OCI-M1 (cell line): ENCODE results near the gene IQSEC2.

Source experiments
- DNase-seq: peaks from one replicate; lab custom pipeline; 2025; lab: John Stamatoyannopoulos, UW

Gene IQSEC2

DNA sequence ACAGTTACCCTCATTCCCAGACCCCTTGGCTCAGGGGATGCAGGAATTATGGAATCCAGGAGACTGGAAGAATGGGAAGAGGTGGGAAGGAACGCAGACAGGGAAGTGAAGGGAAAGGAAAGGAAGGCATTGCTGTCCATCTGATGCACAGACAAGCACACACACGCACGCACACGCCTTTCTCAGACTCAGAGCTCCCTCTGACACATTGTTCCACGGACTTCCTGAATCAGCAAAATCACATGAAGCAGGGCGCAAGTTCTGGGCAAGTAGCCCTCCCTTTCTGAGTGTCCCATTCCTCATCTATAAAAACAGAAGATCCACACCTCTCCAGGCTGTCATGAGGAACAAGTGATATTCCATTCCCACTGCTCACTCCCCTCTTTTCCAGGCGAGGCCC lies 13.2 kb downstream of the IQSEC2 start:
- DNase-seq: no peak

DNA sequence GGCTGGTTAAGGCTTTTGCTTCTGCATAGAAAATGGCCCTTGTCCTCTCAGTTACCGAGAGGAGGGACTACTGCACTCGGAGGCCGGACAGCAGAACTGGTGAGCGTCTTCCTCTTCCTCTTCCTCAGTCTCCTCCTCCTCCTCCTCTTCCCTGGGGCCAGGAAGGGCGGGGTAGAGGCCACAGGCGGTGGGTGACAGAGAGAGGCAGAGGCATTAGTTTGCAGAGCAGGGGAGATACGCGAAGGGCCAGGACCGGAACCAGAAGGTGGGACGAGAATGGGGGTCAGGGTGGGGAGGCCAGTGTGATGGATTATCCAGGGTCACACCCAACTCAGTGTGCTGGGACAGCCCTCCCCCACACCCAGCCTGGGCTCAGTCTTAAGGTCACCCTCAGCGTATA lies 14.5 kb downstream of the IQSEC2 start:
- DNase-seq: peak; percentile 66

DNA sequence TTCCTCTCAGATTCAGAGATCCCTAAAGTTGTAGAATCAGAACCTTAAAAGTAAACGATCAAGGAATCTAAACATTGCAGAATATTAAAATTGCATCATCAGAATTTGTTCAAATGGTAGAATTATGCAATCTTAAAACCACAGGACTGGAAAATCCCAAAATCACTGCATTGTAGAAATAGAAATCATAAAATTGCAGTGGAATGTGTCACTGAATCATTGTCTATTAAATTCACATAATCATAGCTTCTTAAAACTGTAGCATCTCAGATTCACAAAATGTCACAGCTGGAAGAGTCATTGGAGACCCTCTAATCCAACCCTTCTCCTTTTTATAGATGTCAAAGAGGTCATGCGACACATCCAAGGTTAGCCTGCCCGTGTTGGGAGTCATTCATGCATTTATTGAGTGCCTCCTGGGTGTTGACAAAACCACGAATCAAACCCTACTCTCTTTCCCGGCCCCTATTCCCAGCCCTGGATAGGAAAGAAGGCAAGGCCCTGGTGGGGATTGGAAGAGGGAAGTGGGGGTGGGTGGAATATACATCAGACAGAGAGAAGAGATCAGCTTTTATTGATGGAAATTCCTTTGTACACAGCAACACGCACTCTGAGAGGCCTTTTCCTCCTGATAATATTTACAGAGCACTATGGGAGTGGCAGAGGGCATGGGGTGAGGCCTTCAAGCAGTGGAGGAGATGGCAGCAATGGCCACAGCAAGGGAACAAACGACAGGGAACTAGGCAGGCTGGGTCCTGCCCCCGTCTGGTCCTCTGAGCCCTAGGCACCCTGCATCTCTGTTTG lies 15.4 kb downstream of the IQSEC2 start:
- DNase-seq: no peak

DNA sequence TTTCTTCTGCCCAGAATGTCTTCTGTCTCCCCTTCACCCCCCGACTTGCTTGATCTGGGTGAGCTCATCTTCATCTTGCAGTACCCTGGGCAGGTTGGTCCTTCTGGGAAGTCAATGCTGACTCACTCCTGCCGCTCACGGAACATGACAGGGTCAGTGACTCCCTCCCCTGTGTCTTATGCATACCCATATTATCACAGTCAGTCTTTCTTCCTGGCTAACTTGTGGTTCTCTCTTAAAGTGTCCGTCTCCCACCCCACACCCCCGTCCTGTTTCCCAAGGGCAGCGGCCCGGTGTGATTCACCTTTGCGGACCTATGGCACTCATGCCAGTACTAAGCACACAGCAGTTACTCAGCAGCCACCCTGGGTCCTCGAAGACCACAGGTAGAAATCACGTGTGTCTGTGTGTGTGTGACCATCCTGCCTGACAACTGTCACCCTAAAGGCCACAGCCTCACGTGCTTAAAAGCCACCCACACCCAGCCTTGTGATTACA lies 17.7 kb downstream of the IQSEC2 start:
- DNase-seq: peak; percentile 73

DNA sequence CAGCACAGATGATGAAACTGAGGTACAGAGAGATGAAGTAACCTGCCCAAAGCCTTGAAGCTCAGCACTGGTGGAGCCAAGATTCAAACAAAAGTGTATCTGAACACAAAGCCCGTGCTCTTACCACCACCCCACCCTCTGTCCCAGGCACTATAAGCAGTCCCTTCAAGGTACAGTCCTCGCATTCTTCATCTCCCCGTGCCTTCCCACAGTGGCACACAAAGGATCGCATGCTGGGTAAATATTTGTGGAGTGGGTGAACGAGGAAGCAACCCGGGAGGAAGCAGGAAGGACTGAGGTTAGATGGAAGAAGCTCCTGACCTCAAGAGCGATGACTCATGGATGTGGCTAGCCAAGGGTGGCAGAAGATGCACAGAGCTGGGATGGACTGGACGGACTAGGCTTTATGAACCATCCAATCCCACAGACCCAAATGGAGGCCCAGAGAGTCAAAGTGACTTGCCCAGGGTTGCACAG lies 18.4 kb downstream of the IQSEC2 start:
- DNase-seq: peak; percentile 72

DNA sequence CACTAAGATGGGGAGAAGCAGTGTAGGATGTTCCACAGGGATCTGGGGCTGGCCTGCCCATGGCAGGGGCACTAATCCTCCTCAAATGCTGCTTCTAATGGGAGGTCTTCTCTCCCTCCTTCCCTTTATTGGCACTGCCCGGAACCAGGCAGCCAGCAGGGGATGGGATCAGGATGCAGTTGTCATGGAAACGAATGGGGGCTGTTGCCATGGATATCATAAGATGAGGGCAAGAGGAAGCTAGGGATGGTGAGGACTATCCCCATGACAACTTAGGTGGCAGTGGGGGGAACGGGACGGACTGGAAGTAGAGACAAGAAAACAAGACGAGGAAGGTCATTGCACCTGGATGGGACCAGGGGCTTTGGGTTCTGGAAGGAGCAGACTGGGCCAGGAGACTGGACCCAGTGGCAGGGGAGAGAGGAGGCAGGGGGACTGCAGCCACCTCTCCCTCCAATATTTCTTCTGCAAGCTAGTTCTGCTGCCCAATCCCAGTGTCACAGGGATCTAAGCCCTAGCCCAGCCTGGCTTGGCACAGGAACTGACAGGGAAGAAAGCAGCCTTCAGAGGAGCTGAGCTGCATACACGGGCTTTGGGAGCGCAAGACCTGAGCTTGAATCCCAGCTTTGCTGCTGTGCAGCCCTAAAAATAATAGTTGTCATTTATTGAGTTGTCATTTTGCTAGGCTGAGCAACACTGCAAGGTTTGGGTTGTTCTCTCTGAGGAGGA lies 19.0 kb downstream of the IQSEC2 start:
- DNase-seq: peak; percentile 7

DNA sequence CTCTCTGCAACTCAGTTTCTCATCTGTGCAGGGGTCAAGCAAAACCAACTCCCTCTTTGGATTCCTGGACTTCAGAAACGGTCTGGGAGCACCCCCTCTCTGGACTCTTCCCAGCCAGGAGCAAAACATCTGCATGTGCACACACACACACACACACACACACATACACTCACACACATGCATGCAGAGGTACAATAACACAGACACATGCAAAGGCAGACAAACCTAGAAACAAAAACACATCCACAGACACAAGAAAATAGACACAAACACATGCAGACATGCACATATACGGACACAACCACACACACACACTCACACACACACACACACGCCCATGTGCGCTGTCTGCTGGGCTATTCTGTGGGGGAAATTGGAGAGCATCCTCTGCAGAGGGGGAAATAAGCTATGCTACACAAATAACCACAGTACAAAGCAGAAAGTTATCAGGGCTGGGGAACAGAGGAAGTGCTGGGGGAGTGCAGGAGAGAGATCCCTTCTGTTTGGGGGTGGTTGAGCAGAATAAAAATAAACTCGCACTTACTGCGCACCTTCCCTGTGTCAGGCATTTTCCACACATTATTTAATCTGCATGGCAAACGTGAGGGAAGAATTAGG lies 19.9 kb downstream of the IQSEC2 start:
- peak; percentile 32 for DNase-seq

DNA sequence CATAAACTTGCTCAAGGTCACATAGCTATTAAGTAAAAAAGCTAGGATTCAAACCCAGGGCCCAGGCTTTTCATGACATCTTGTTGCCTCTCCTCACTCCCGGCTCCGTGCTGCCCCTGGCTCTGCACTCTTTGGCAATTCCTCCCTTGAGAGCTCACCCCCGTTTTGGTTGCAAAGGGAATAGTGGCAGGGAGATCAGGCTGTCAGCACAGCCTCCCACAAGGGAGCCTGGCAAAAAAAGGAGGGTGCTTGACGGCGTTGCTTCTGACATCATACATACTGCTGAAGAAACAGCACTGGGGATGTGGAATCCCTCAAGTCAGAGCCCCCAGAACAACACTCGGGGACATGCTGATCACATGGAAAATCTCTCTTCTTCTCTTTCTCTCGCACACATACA lies 20.5 kb downstream of the IQSEC2 start:
- no peak for DNase-seq

DNA sequence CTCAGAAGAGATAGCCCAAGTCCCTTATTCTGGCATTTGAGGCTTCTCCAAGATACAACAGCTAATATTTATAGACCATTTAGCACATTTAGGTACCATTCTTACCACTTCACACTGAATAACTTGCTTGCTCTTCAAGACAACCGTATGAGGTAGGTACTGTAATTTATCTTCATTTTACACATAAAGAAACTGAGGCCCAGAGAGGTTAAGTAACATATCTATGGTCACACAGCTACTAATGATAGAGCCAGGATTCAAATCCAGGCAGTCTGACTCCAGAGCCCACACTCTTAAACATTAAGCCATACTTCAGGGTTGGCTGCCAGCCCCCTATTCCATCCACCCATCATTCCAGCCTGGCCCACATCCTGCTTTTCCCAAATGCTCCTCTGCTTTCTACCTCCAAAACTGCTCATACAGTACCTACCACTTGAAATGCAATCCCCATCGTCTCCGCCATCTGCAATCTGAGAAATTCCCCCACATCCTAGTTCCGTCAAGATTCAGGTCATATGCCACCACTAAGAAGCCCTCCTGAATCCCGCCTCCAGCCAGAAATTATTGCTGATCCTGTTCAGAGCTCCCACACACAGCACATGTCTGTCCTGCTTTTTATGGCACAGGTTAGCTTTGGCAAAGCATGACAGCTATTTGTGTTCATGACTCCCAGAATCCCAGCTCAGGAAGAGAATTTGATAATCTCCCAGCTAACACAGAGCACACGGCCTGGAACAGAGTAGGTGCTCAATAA lies 23.5 kb downstream of the IQSEC2 start:
- no peak for DNase-seq

DNA sequence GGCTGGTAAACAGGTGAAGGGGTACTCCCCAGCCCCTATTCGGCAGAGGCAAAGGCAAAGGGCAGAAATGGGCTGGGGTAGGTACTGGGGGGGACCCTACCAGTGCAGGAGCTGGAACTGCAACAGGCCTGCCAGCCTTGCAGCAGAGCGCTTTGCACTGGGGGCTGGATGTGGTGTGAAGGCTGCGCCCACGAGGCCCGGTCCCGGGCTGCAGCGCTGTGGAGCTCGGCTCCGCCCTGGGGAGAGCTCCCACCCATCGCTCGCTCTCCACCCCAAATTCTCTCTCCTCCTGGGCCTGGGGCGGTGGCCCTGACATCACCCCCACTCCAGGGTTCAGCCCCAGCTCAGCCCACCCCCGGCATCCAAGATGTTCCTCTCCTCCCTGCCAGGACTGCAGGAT lies 24.2 kb downstream of the IQSEC2 start:
- DNase-seq: no peak

DNA sequence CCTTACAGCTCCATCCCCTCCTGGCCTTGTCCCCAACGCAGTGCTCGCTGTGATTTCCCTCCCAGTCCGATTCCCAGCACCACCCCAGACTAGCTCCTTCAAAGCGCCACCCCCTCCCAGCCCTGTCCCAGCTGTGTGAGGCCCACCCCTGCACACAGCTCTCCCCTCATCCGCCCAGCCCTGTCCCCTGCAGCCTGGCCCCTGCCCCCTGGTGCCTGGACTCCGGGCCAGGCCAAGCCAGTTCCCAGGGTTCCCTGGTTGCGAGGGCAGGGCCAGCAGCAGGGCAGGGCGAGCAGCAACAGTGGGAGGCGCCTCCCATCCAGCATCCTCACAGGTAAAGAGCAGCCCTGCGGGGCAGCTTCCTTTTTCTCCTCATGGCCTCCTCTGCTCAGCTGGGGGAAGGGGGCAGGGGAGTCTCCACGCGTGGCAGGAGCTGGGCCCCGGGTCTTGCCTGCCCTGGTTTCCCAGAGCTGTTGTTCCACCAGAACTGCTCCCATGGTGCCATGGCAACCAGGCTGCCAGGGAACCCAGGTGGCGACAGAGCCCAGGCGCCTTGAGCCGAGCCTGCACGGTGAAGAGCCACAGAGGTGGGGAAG lies 24.8 kb downstream of the IQSEC2 start:
- DNase-seq: no peak

DNA sequence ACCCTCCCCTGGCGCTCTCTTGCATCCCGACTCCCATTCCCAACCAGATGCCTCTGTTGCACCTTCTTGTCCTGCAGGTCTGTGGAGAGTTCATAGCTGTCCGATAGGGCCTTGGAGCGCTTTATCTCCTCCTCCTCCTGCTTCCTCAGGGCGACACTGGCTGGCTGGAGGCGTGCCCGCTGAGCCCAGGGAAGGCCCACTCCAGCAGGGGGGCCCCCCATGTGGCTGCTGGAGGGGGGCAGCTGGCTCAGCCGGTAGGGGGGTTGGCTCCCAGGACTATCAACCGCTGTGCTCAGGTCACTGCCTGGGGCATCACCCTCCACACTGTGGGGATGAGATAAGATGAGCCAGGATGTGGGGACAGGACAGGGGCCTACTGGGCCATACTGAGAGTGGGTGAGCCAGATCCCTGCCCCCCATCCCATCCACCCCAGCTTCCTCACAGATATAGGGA lies 25.6 kb downstream of the IQSEC2 start:
- DNase-seq: peak; percentile 82

DNA sequence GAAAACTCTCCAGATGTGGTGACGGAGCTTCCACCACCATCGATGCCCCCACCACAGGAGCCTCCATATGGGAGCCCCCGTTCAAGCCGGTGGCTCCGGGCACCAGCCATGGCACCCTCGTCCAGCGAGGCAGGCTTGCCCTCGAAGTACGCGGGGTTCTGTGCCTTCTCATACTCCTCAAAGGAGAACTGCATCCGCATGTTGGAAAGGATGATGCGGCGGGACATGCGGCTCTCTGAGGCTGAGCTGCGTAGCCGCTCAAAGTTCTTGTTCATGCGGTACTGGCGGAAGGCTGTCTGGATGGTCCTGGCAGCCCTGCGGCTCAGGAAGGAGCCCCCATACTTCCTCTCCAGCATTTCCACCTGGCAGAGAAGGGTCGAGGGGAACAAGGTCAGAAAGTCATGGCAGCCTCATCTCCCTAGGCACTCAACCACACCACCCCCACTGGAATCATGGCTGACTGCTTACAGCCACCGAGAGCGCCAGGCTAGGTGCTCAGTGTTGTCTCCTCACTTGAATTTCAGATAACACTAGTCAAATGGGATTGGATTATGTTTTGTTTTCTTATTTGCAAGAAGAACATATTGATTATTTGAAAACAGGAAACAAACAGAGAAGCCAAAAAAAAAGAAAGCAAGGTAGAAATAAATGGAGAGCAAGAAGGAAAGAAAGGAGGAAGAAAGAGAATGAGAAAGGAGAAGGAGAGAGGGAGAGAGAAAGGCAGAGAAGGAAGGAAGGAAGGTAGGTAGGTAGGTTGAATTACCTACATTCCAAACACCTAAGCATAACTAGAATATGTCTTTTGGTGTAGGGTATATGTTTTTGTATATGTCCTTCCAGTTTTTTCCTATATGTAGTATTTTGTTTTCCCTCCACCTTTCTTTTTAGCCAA lies 26.6 kb downstream of the IQSEC2 start:
- no peak for DNase-seq

DNA sequence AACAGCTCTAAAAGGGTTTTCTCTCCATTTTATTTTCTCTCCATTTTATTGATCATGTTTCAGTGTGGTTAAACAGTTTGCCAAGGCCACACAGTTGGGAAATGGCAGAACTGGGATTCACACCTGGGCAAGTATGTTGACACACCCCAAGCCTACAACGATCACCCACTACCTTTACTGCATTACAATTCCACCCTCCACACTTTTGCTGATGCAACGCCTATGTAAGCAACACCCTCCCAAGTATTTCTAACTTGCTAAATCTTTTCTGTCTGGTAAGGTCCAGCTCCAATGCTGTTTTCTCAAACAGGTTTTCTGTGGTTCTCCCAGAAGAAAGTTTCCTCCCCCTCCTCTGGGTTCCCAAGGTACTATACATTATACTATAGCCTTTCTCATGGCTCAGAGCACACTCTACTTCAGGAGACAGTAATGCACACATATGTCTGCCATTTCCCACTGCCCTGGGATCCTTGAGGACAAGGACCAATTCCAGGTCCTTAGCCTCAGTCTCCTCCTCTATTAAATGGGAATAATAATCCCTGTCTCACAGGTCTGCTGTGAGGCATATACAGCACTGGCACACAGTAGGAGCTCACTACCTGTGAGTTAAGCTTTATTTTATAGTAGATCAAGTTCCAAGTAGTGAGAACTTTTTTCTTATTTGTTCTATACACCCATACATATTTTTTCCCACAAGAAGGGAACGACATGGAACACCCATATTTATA lies 27.9 kb downstream of the IQSEC2 start:
- DNase-seq: peak; percentile 79

DNA sequence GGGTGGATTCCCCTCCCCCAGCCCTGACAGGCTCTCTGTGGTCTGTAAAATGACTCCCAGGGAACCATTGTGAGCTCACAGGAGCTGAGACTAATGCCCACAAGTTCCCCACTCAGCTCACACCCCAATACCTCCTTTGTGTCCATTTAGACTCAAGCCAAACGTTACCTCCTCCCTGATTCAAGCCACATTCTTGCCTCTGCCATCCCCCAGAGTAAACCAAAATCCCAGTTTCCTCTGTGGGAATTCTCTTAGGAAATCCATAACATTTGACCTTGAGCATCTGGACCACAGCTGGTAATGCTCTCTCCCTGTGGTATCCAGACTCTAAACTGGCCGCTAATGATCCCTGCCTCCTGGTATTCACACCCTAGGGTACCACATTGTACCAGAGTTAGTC lies 30.1 kb downstream of the IQSEC2 start:
- DNase-seq: no peak

DNA sequence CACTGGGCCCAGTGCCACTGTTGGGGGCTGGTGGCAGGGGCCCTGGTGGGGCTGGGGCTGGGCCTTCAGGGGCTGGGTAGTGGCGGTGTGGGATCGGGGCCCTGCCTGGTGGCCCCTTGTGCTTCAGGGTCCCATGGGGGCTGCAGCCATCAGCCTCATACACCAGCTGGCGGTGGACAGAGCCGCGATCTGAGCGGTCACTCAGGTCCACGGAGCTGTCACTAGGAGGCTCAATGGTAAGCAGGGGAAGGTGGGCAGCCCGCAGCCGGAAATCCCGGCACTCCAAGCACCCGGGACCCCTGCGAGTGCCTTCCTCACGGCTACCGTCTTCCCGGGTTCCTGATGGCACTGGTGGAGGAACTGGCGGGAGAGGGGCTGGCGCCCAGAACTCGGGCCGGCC lies 30.8 kb downstream of the IQSEC2 start:
- no peak for DNase-seq

DNA sequence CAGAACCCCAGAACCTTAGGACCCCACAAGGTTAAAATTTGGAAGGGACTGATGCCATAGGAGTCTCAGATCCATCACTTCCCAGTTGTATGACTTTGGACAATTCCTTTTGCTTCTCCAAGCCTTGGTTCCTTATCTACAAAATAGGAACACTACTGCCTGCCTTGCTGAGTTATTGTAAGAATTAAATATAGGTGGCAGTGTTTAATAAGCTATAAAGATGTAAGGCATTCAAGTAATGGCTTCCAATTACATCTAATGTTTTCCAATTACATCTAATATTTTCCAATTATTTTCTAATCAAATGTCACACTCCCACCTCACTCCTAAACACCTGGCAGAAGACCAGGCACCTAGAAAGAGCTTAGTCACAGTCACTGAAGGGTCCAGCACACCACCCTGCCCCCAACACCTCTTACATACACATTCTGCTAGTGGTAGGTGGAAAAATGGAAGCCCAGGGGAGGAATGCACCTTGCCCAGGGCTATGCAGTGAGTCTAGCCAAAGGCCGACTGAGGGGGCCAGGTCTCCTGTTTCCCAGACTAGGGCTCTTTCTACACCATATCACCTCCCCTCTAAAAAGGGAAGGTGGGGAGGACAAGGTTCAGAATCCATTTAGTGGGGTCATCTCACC lies 31.9 kb downstream of the IQSEC2 start:
- peak; percentile 14 for DNase-seq

DNA sequence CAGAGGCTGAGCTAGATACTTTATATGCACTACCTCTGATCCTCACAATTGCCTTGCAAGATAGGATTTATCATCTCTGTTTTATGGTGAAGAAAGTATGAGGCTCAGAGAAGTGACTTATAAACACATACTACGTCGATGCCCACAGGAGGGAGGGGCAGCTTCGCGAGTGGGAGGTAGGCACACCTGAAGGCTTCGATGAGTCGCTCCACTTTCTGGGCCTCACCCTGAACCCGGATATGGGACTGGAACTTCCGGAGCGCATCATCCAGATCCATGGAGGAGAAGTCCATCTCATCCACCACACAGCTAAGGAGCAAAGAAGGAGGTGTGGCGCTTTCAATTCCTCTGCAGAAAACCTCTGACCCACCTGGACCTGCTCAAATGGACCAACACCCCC lies 33.5 kb downstream of the IQSEC2 start:
- no peak for DNase-seq

DNA sequence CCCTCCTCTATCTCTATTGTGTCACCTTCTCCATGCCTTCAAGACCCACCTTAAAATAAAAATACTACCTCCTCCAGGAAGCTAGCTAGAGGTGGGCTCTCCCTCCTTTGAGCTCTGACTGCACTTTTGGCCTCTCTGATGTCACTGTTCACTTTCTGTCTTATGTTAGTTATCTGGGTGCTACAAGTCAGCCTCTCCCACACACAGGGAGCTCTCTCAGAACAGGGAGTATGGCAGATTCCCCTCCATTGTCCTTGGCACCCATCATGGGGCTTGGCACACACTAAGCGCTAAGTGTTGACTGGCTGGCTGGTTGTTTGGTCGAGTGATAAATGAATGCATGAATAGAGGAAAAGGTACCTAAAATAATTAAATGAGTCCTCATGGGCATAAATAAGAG lies 35.2 kb downstream of the IQSEC2 start:
- DNase-seq: no peak
